Hepatocyte (in vitro differentiated cells): ENCODE measurements around the gene NDP.

Experiments
- EZH2 ChIP-seq: fragments of 200-600 bp; sonication (generic); IDR thresholded peaks from 2 replicates; pipeline ENCODE4 v1.6.1; 2016; ENCODE audit warnings: antibody characterized with exemption, mild to moderate bottlenecking, borderline replicate concordance
- TF ChIP-seq, protein P1 (sequence below): fragments of 200-600 bp; sonication (generic); IDR thresholded peaks from 2 replicates; pipeline ENCODE4 v1.5.1; 2016; ENCODE audit warnings: antibody characterized with exemption, mild to moderate bottlenecking; ENCODE audit not compliant: poor library complexity

DNA sequence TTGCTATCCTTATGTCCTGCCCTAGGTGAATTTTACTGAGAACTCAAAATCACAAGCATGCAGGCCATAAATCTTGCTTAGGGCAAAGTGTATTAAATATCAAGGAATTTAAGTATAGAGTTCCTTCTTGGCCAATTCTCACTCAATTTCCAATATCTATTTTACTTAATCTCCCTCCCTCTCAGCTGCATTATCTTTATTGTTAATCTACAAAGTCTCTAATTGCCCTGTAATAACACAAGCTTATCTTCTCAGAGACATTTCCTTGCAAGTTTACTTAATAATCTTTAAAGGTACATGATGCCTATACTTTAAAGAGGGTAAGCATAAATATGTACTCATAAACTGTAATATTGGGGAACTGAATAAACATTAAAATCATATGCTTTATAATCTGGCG is 64.0 kb downstream of the NDP start:
- no peak for TF ChIP-seq EZH2
- TF ChIP-seq, protein P1, sequence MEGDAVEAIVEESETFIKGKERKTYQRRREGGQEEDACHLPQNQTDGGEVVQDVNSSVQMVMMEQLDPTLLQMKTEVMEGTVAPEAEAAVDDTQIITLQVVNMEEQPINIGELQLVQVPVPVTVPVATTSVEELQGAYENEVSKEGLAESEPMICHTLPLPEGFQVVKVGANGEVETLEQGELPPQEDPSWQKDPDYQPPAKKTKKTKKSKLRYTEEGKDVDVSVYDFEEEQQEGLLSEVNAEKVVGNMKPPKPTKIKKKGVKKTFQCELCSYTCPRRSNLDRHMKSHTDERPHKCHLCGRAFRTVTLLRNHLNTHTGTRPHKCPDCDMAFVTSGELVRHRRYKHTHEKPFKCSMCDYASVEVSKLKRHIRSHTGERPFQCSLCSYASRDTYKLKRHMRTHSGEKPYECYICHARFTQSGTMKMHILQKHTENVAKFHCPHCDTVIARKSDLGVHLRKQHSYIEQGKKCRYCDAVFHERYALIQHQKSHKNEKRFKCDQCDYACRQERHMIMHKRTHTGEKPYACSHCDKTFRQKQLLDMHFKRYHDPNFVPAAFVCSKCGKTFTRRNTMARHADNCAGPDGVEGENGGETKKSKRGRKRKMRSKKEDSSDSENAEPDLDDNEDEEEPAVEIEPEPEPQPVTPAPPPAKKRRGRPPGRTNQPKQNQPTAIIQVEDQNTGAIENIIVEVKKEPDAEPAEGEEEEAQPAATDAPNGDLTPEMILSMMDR = no peak
